ENCODE measurements around the gene RNU6-9.

RNU6-9 gene

DNA sequence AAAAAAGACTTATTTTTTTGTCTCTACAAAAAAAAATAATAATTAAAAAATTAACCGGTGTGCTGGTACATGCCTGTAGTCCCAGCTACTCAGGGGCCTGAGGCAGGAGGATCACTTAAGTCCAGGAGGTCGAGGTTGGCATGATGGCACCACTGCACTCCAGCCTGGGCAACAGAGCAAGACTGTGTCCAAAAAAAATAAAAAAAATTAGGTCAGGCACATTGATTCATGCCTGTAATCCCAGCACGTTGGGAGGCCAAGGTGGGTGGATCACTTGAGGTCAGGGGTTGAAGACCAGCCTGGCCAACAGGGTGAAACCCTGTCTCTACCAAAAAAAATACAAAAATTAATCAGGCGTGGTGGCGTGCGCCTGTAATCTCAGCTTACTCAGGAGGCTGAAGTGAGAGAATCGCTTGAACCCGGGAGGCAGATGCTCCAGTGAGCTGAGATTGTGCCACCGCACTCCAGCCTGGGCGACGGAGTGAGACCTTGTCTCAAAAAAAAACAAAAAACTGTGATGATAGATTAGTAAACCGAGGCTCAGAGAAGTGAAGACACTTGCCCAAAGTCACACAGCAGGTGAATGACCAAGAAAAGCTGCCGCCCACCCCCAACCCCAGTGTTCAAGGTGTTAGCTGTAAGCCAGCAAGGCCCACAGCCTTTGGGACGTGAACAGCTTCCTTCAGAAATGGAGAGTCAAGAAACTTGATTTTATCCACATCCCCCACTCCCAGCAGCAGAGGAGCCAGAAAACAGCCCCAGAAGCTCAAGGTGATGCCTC lies 9.4 kb downstream of the RNU6-9 start:
- Histone ChIP-seq H3K36me3 (ENCODE audit: control insufficient read depth in 2 of 2, insufficient read depth in 1 of 2, low read length in 2 of 2) (peaks cover 0 to 11% of the 10 kb centered on the region in 2 experiments; a peak in 1 of 3 replicates), H3K27ac (ENCODE audit: extremely low read depth, low read depth, low read length) (no peak overlapping the region), H3K4me1 (ENCODE audit: control insufficient read depth, insufficient read depth, low read length) (no peaks in the 10 kb centered on the region; the same call in 1 of the 2 replicates), H3K4me3 (ENCODE audit: low read depth, low read length) (no peak overlapping the region), H3K9me3 (ENCODE audit: control insufficient read depth, insufficient read depth, low read depth, low read length) (no peaks in the 10 kb centered on the region)
- POLR2A ChIA-PET = interaction anchor here (1.4 kb wide), 1 partner anchor 8 kb away, joined by 5 read pairs; no protein-coding TSS in a partner anchor
- CTCF ChIA-PET = interaction anchor here (0.6 to 1.2 kb wide), 4 partner anchors 38 to 349 kb away, joined by 3 to 6 read pairs (median 4); no protein-coding TSS in a partner anchor
- TF ChIP-seq ZNF404 (tag by site-specific recombination; IDR thresholded peaks at IDR 0.05) = no peak
- peak; percentile 73; the same call in 1 of the 2 replicates for TF ChIP-seq ZNF768 (tag by site-specific recombination; IDR thresholded peaks at IDR 0.05)
- TF ChIP-seq SETDB1 (IDR thresholded peaks at IDR 0.05; ENCODE audit: insufficient read length, low read length) = no peak
- no peak for TF ChIP-seq ZNF423 (tag by site-specific recombination; IDR thresholded peaks at IDR 0.05)
- TF ChIP-seq, protein P1, sequence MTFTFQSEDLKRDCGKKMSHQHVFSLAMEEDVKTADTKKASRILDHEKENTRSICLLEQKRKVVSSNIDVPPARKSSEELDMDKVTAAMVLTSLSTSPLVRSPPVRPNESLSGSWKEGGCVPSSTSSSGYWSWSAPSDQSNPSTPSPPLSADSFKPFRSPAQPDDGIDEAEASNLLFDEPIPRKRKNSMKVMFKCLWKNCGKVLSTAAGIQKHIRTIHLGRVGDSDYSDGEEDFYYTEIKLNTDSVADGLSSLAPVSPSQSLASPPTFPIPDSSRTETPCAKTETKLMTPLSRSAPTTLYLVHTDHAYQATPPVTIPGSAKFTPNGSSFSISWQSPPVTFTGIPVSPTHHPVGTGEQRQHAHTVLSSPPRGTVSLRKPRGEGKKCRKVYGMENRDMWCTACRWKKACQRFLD (tag by site-specific recombination; IDR thresholded peaks at IDR 0.05) = no peak
- TF ChIP-seq ZNF629 (tag by site-specific recombination; IDR thresholded peaks at IDR 0.05) = no peak
- TF ChIP-seq, protein P2, sequence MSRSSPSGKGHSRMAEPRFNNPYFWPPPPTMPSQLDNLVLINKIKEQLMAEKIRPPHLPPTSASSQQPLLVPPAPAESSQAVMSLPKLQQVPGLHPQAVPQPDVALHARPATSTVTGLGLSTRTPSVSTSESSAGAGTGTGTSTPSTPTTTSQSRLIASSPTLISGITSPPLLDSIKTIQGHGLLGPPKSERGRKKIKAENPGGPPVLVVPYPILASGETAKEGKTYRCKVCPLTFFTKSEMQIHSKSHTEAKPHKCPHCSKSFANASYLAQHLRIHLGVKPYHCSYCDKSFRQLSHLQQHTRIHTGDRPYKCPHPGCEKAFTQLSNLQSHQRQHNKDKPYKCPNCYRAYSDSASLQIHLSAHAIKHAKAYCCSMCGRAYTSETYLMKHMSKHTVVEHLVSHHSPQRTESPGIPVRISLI (tag by site-specific recombination; IDR thresholded peaks at IDR 0.05) = 0 out of 2 replicates have a peak, but pooled peaks have one; percentile 26
- TF ChIP-seq, protein P3, sequence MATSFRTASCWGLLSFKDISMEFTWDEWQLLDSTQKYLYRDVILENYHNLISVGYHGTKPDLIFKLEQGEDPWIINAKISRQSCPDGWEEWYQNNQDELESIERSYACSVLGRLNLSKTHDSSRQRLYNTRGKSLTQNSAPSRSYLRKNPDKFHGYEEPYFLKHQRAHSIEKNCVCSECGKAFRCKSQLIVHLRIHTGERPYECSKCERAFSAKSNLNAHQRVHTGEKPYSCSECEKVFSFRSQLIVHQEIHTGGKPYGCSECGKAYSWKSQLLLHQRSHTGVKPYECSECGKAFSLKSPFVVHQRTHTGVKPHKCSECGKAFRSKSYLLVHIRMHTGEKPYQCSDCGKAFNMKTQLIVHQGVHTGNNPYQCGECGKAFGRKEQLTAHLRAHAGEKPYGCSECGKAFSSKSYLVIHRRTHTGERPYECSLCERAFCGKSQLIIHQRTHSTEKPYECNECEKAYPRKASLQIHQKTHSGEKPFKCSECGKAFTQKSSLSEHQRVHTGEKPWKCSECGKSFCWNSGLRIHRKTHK (tag by site-specific recombination; IDR thresholded peaks at IDR 0.05) = no peak
- TF ChIP-seq ZNF843 (tag by site-specific recombination; IDR thresholded peaks at IDR 0.05) = no peak

DNA sequence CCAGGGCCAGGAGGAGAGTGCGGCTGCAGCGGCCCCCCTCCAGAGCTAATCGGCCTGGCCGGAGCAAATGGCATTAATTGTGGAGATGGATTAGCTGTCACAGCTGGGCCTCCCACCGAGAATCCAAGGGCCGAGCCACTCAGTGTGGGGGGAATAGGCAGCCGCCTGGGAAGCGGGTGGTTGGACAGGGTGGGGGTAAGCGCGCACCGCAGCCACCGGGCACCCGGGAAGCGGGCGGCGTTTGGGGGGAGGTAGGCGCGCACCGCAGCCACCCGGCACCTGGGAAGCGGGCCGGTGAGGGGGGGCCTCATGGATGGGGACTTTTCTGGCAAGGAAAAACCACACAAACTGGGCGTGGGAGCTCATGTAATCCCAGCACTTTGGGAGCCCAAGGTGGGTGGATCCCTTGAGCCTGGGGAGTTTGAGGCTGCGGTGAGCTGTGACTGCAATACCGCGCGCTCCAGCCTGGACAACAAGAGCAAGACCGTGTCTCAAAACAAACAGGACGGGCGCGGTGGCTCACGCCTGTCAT lies 10.0 kb downstream of the RNU6-9 start:
- peaks cover 0 to 10% of the 10 kb centered on the region in 2 experiments; a peak in 1 of 3 replicates for H3K36me3 ChIP-seq (ENCODE audit: control insufficient read depth in 2 of 2, insufficient read depth in 1 of 2, low read length in 2 of 2)
- H3K27ac ChIP-seq (ENCODE audit: extremely low read depth, low read depth, low read length) = no peak overlapping the region
- H3K4me3 ChIP-seq (ENCODE audit: low read depth, low read length) = no peak overlapping the region
- POLR2A ChIA-PET = interaction anchor here (1.4 kb wide), 1 partner anchor 8 kb away, joined by 5 read pairs; no protein-coding TSS in a partner anchor
- no peaks in the 10 kb centered on the region; the same call in 1 of the 2 replicates for H3K4me1 ChIP-seq (ENCODE audit: control insufficient read depth, insufficient read depth, low read length)
- H3K9me3 ChIP-seq (ENCODE audit: control insufficient read depth, insufficient read depth, low read depth, low read length) = no peaks in the 10 kb centered on the region
- CTCF ChIA-PET = interaction anchor here (0.6 to 0.9 kb wide), 3 partner anchors 46 to 102 kb away, joined by 3 to 7 read pairs (median 3); no protein-coding TSS in a partner anchor
- TF ChIP-seq, protein P4, sequence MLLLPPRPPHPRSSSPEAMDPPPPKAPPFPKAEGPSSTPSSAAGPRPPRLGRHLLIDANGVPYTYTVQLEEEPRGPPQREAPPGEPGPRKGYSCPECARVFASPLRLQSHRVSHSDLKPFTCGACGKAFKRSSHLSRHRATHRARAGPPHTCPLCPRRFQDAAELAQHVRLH (tag by site-specific recombination; IDR thresholded peaks at IDR 0.05) = no peak
- no peak for TF ChIP-seq ZNF426 (tag by site-specific recombination; IDR thresholded peaks at IDR 0.05)
- no peak for TF ChIP-seq YY1 (tag by site-specific recombination; IDR thresholded peaks at IDR 0.05)
- TF ChIP-seq ZNF394 (tag by site-specific recombination; IDR thresholded peaks at IDR 0.05; ENCODE audit: borderline replicate concordance) = 0 out of 2 replicates have a peak, but pooled peaks have one; percentile 32
- TF ChIP-seq, protein P5, sequence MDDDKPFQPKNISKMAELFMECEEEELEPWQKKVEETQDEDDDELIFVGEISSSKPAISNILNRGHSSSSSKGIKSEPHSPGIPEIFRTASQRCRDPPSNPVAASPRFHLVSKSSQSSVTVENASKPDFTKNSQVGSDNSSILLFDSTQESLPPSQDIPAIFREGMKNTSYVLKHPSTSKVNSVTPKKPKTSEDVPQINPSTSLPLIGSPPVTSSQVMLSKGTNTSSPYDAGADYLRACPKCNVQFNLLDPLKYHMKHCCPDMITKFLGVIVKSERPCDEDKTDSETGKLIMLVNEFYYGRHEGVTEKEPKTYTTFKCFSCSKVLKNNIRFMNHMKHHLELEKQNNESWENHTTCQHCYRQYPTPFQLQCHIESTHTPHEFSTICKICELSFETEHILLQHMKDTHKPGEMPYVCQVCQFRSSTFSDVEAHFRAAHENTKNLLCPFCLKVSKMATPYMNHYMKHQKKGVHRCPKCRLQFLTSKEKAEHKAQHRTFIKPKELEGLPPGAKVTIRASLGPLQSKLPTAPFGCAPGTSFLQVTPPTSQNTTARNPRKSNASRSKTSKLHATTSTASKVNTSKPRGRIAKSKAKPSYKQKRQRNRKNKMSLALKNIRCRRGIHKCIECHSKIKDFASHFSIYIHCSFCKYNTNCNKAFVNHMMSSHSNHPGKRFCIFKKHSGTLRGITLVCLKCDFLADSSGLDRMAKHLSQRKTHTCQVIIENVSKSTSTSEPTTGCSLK (tag by site-specific recombination; IDR thresholded peaks at IDR 0.05) = no peak
- peak; percentile 18; the same call in 1 of the 2 replicates for TF ChIP-seq KLF7 (tag by site-specific recombination; IDR thresholded peaks at IDR 0.05; ENCODE audit: borderline replicate concordance)
- no peak for TF ChIP-seq ZNF121 (tag by site-specific recombination; IDR thresholded peaks at IDR 0.05)
- peak; percentile 26; the same call in 1 of the 2 replicates for TF ChIP-seq WT1 (tag by site-specific recombination; IDR thresholded peaks at IDR 0.05)
- TF ChIP-seq, protein P6, sequence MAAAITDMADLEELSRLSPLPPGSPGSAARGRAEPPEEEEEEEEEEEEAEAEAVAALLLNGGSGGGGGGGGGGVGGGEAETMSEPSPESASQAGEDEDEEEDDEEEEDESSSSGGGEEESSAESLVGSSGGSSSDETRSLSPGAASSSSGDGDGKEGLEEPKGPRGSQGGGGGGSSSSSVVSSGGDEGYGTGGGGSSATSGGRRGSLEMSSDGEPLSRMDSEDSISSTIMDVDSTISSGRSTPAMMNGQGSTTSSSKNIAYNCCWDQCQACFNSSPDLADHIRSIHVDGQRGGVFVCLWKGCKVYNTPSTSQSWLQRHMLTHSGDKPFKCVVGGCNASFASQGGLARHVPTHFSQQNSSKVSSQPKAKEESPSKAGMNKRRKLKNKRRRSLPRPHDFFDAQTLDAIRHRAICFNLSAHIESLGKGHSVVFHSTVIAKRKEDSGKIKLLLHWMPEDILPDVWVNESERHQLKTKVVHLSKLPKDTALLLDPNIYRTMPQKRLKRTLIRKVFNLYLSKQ (tag by site-specific recombination; IDR thresholded peaks at IDR 0.05; ENCODE audit: borderline replicate concordance) = no peak
- TF ChIP-seq ZNF529 (tag by site-specific recombination; IDR thresholded peaks at IDR 0.05; ENCODE audit: insufficient replicate concordance) = no peak
- TF ChIP-seq ZNF626 (tag by site-specific recombination; IDR thresholded peaks at IDR 0.05) = no peak
- 0 out of 2 replicates have a peak, but pooled peaks have one; percentile 15 for TF ChIP-seq SP7 (tag by site-specific recombination; IDR thresholded peaks at IDR 0.05)
- no peak for TF ChIP-seq TCF7L2 (IDR thresholded peaks at IDR 0.05; ENCODE audit: borderline replicate concordance, low read depth, low read length)
- TF ChIP-seq ZNF654 (tag by site-specific recombination; IDR thresholded peaks at IDR 0.05; ENCODE audit: low read depth) = no peak
- TF ChIP-seq SP2 (tag by site-specific recombination; IDR thresholded peaks at IDR 0.05) = peak; percentile 34; the same call in 1 of the 2 replicates
- TF ChIP-seq ZFHX2 (tag by site-specific recombination; conservative IDR thresholded peaks at IDR 0.05) = peak; percentile 78
